GM18498 (cell line): Measurements from ENCODE around the gene ISLR.

ENCODE experiments used
- ATAC-seq: cut with Tn5 transposase; IDR thresholded peaks from one replicate; pipeline ENCODE4 v1.9.1; 2021; ENCODE audit warnings: mild to moderate bottlenecking, moderate library complexity; ENCODE audit not compliant: unreplicated experiment

The ISLR gene

GRCh38 chr15:74170875-74171578, 2.5 kb upstream of the ISLR start:
- no peak for ATAC-seq

GRCh38 chr15:74171965-74172541, 1.5 kb upstream of the ISLR start:
- no peak for ATAC-seq

GRCh38 chr15:74172701-74173379, 670 bp upstream of the ISLR start:
- no peak for ATAC-seq

GRCh38 chr15:74174219-74174957, 878 bp downstream of the ISLR start:
- no peak for ATAC-seq

GRCh38 chr15:74174958-74175253, 1.4 kb downstream of the ISLR start:
- no peak for ATAC-seq

- ATAC-seq, result no peak
Observed at GRCh38 chr15:74175271-74176191, 2.0 kb downstream of the ISLR start.

- ATAC-seq, result no peak
Observed at GRCh38 chr15:74176262-74177214, 3.0 kb downstream of the ISLR start.

GRCh38 chr15:74178326-74179100, 5.0 kb downstream of the ISLR start:
- no peak for ATAC-seq

- no peak for ATAC-seq
Observed at GRCh38 chr15:74179101-74179841, 5.8 kb downstream of the ISLR start.

GRCh38 chr15:74179983-74180880, 6.7 kb downstream of the ISLR start:
- ATAC-seq, result no peak

GRCh38 chr15:74180881-74181602, 7.5 kb downstream of the ISLR start:
- no peak for ATAC-seq

GRCh38 chr15:74182131-74182530, 8.6 kb downstream of the ISLR start:
- no peak for ATAC-seq

- no peak for ATAC-seq
Observed at GRCh38 chr15:74184582-74185091, 11.1 kb downstream of the ISLR start.

GRCh38 chr15:74185710-74186348, 12.3 kb downstream of the ISLR start:
- no peak for ATAC-seq

GRCh38 chr15:74188216-74188615, 14.7 kb downstream of the ISLR start:
- ATAC-seq, result no peak

GRCh38 chr15:74191798-74192197, 18.3 kb downstream of the ISLR start:
- ATAC-seq, result no peak
